K562 (cell line): ENCODE measurements around the gene PPM1M. TPM values are rescaled to one million over a fixed set of nuclear protein-coding genes. Genes with fewer than 3 reads are reported as not detected.

Experiments used
- ATAC-seq: fragments of 200-7000 bp; cut with Tn5 transposase; 3 replicates; pipeline ENCODE4 v1.9.1; 2020; ENCODE audit warnings: moderate library complexity
- BruUV-seq: library from RNA; stranded (reverse); fragments of 400-500 nt; replicated peaks from 2 replicates; lab custom pipeline; 2021; lab: Mats Ljungman, UMichigan
- CTCF ChIA-PET: fragments of 300-600 bp; formaldehyde crosslinking; extraction: SDS; loops from one replicate; lab custom pipeline; 2021; ENCODE audit warnings: low intra/inter-chr PET ratio; lab: Yijun Ruan, JAX
- POLR2A ChIA-PET: fragments of 300-600, 350-650 bp; sonication (Branson Sonifier 250); formaldehyde crosslinking; extraction: SDS; loops from one replicate; lab custom pipeline; 2021; ENCODE audit warnings: antibody characterized with exemption, inconsistent platforms; lab: Yijun Ruan, JAX
- DNase-seq, 4 experiments: peaks; one replicate each; pipeline versions ENCODE4 v3.0.0 to v3.0.0-alpha.2; 2011 to 2018; ENCODE audit warnings: low spot score in 3 of 4, mixed read lengths in 3 of 4; ENCODE audit errors: extremely low read depth in 1 of 4
- FAIRE-seq: peaks from 2 replicates; lab custom pipeline; 2011; peaks lifted over from hg19 to GRCh38; lab: Jason Lieb, UNC
- H2AFZ ChIP-seq: 2 replicates; pipeline ENCODE4 v1.6.0; 2011; ENCODE audit warnings: low read depth, low read length, control low read depth, inconsistent platforms
- H3K27ac ChIP-seq: fragments of 200-600 bp; 3 replicates; pipeline ENCODE4 v1.8.0; 2011; ENCODE audit warnings: low read depth, mild to moderate bottlenecking, control low read depth, inconsistent platforms, low read length, moderate library complexity, mixed read lengths; ENCODE audit errors: extremely low read depth
- H3K27me3 ChIP-seq, 2 experiments: fragments of 300-600 bp in 1 of 2; 2 replicates in 1 of 2; 3 replicates in 1 of 2; pipeline versions ENCODE4 v1.6.0 to v1.8.0; 2011; ENCODE audit warnings: inconsistent platforms in 2 of 2, low read length in 2 of 2, mild to moderate bottlenecking in 1 of 2, mixed read lengths in 1 of 2, moderate library complexity in 1 of 2; ENCODE audit not compliant: control insufficient read depth in 2 of 2, insufficient read depth in 2 of 2
- H3K36me3 ChIP-seq: fragments of 300-600 bp; 3 replicates; pipeline ENCODE4 v1.8.0; 2011; ENCODE audit warnings: mild to moderate bottlenecking, low read length, inconsistent platforms; ENCODE audit not compliant: control insufficient read depth, insufficient read depth
- H3K4me1 ChIP-seq, 2 experiments: fragments of 200-600 bp in 1 of 2; replicated peaks in 1 of 2; 2 replicates in 1 of 2; 3 replicates in 1 of 2; pipeline versions ENCODE4 v1.5.1 to v1.8.0; 2011; ENCODE audit warnings: inconsistent platforms in 2 of 2, low read length in 2 of 2, mild to moderate bottlenecking in 1 of 2, mixed read lengths in 1 of 2, moderate library complexity in 1 of 2; ENCODE audit not compliant: control insufficient read depth in 2 of 2, insufficient read depth in 2 of 2
- H3K4me2 ChIP-seq: 2 replicates; pipeline ENCODE4 v1.6.1; 2011; ENCODE audit warnings: low read length, control low read depth, inconsistent platforms, mixed read lengths; ENCODE audit not compliant: insufficient read depth
- H3K4me3 ChIP-seq: fragments of 200-600 bp; sonication (generic), shearing (Covaris generic); 2 replicates; pipeline ENCODE4 v1.5.1; 2016; ENCODE audit warnings: control low read depth, inconsistent platforms
- H3K79me2 ChIP-seq: fragments of 200-600 bp; 3 replicates; pipeline ENCODE4 v1.8.0; 2011; ENCODE audit warnings: low read length, inconsistent platforms; ENCODE audit not compliant: control insufficient read depth, insufficient read depth
- H3K9ac ChIP-seq, 2 experiments: 2 replicates each; pipeline versions ENCODE4 v1.6.0 to v1.6.1; 2011; ENCODE audit warnings: low read depth in 2 of 2, low read length in 2 of 2, control low read depth in 1 of 2, inconsistent platforms in 1 of 2, mild to moderate bottlenecking in 1 of 2, mixed read lengths in 1 of 2; ENCODE audit not compliant: insufficient read depth in 1 of 2
- H3K9me1 ChIP-seq: one replicate; pipeline ENCODE4 v1.6.0; 2011; ENCODE audit warnings: inconsistent platforms, mild to moderate bottlenecking, low read length, moderate library complexity; ENCODE audit not compliant: control insufficient read depth, insufficient read depth
- H3K9me3 ChIP-seq: replicated peaks from 2 replicates; pipeline ENCODE4 v1.5.1; 2011; ENCODE audit warnings: low read depth, low read length, inconsistent platforms; ENCODE audit not compliant: control insufficient read depth, insufficient read depth
- H4K20me1 ChIP-seq: replicated peaks from 2 replicates; pipeline ENCODE4 v1.6.1; 2011; ENCODE audit warnings: low read length, inconsistent platforms, mixed read lengths; ENCODE audit not compliant: control insufficient read depth, insufficient read depth
- C11orf30 ChIP-seq: fragments of 450-650 bp; IDR thresholded peaks from 2 replicates; pipeline ENCODE4 v1.6.1; 2016; ENCODE audit warnings: low read depth, mild to moderate bottlenecking
- E2F1 ChIP-seq: sonication (generic); formaldehyde crosslinking; IDR thresholded peaks from 2 replicates; pipeline ENCODE4 v1.8.1; 2023; ENCODE audit warnings: mild to moderate bottlenecking, missing genetic modification reagents, moderate library complexity
- EHMT2 ChIP-seq: fragments of 450-650 bp; IDR thresholded peaks from 2 replicates; pipeline ENCODE4 v1.6.1; 2018; ENCODE audit warnings: antibody characterized with exemption
- ELF1 ChIP-seq: fragments of 200-800 bp; sonication (Bioruptor generic); IDR thresholded peaks from 2 replicates; pipeline ENCODE4 v1.6.1; 2016; ENCODE audit warnings: missing genetic modification characterization, missing compliant biosample characterization
- ESRRA ChIP-seq: fragments of 450-650 bp; IDR thresholded peaks from 2 replicates; pipeline ENCODE4 v1.6.1; 2014; ENCODE audit warnings: low read depth, mild to moderate bottlenecking, moderate library complexity, borderline replicate concordance
- FOSL1 ChIP-seq: fragments of 200-800 bp; sonication (Bioruptor generic); conservative IDR thresholded peaks from 2 replicates; pipeline ENCODE4 v1.6.1; 2016; ENCODE audit warnings: missing genetic modification characterization, missing compliant biosample characterization
- KLF10 ChIP-seq: fragments of 250-450 bp; sonication (Bioruptor Pico); IDR thresholded peaks from 2 replicates; pipeline ENCODE4 v1.6.1; 2021; ENCODE audit warnings: matching md5 sums
- KLF13 ChIP-seq: fragments of 450-650 bp; IDR thresholded peaks from 2 replicates; pipeline ENCODE4 v1.6.1; 2016; ENCODE audit warnings: missing genetic modification characterization, low read depth, mild to moderate bottlenecking, missing compliant biosample characterization, moderate library complexity, borderline replicate concordance
- MAFF ChIP-seq: IDR thresholded peaks from 2 replicates; pipeline ENCODE4 v1.6.1; 2012; ENCODE audit warnings: low read length, improper control_type of control experiment
- NFIC ChIP-seq: fragments of 450-650 bp; IDR thresholded peaks from 2 replicates; pipeline ENCODE4 v1.6.1; 2017; ENCODE audit warnings: mild to moderate bottlenecking, inconsistent platforms
- NFIX ChIP-seq: fragments of 250-450 bp; sonication (Bioruptor Pico); IDR thresholded peaks from 2 replicates; pipeline ENCODE4 v1.4.0; 2020; ENCODE audit warnings: low read depth, mild to moderate bottlenecking, moderate library complexity
- NR0B1 ChIP-seq: fragments of 450-650 bp; IDR thresholded peaks from one replicate; pipeline ENCODE4 v1.6.1; 2018; ENCODE audit warnings: mild to moderate bottlenecking, moderate library complexity; ENCODE audit not compliant: partially characterized antibody
- NR2C2 ChIP-seq, 2 experiments: fragments of 200-800 bp in 1 of 2; sonication (Bioruptor generic) in 1 of 2; sonication (generic) in 1 of 2; formaldehyde crosslinking in 1 of 2; IDR thresholded peaks; 2 replicates each; pipeline versions ENCODE4 v1.6.1 to v1.8.0; 2016 to 2022; ENCODE audit warnings: mild to moderate bottlenecking in 1 of 2, missing compliant biosample characterization in 1 of 2, missing genetic modification characterization in 1 of 2, missing genetic modification reagents in 1 of 2
- NRF1 ChIP-seq, 2 experiments: fragments of 450-650 bp; IDR thresholded peaks in 1 of 2; conservative IDR thresholded peaks in 1 of 2; 2 replicates each; pipeline ENCODE4 v1.6.1; 2014; ENCODE audit warnings: mild to moderate bottlenecking in 2 of 2
- POLR2G ChIP-seq: fragments of 200-400 bp; formaldehyde crosslinking; IDR thresholded peaks from 2 replicates; pipeline ENCODE4 v1.6.1; 2017; ENCODE audit warnings: low read depth, mild to moderate bottlenecking, antibody characterized with exemption, low read length, moderate library complexity
- SREBF1 ChIP-seq: fragments of 150-350 bp; IDR thresholded peaks from 2 replicates; pipeline ENCODE4 v1.6.1; 2014; ENCODE audit warnings: antibody characterized with exemption, low read depth, low read length, borderline replicate concordance
- ZNF239 ChIP-seq: fragments of 250-450 bp; sonication (Bioruptor Pico); IDR thresholded peaks from 2 replicates; pipeline ENCODE4 v1.4.0; 2020; ENCODE audit warnings: mild to moderate bottlenecking
- ZNF311 ChIP-seq: fragments of 250-450 bp; sonication (Bioruptor Pico); IDR thresholded peaks from 2 replicates; pipeline ENCODE4 v1.4.0; 2020; ENCODE audit warnings: mild to moderate bottlenecking, moderate library complexity
- ZNF316 ChIP-seq: fragments of 450-650 bp; IDR thresholded peaks from 2 replicates; pipeline ENCODE4 v1.6.1; 2016
- ZNF668 ChIP-seq: fragments of 250-450 bp; sonication (Bioruptor Pico); IDR thresholded peaks from 2 replicates; pipeline ENCODE4 v1.8.0; 2022; ENCODE audit warnings: mild to moderate bottlenecking, inconsistent platforms
- WGBS: fragments of 100-300 bp; shearing (Covaris generic); methylation state at CpG from one replicate; pipeline ENCODE4 v1.1.6; 2016; ENCODE audit warnings: low coverage, mixed read lengths; ENCODE audit not compliant: insufficient coverage; ENCODE audit errors: missing lambda C conversion rate; 5-methylcytosine and 5-hydroxymethylcytosine counted together
- in situ Hi-C: fragments of 300-500 bp; cut with MboI; formaldehyde crosslinking; loops from 4 replicates; pipeline ENCODE4 v1.15.0; 2018; ENCODE audit warnings: inconsistent platforms, mixed read lengths
- intact Hi-C: fragments of 100-400 bp; cut with micrococcal nuclease; formaldehyde crosslinking; loops from 2 replicates; pipeline ENCODE4 v1.14.2; 2022
- polyA plus RNA-seq, 8 experiments: library from polyadenylated mRNA; depleted of rRNA in 4 of 8; stranded (reverse) in 5 of 8; unstranded in 3 of 8; fragments of >200 nt; fragmentation: Nextera tagmentation in 2 of 8; fragmentation: Illumina TruSeq in 1 of 8; extraction: Ambion mirVana in 2 of 8; extraction: Trizol in 1 of 8; gene quantifications; 2 replicates each; pipeline versions ENCODE4 v1.2.1 to v1.2.3, GENCODE V29; 2011 to 2014; ENCODE audit warnings: inconsistent platforms in 1 of 8, missing spikeins in 1 of 8
- total RNA-seq, 7 experiments: library from RNA; depleted of rRNA in 6 of 7; stranded (reverse); fragments of >200 nt in 6 of 7; fragmentation: Illumina TruSeq in 2 of 7; extraction: Trizol in 2 of 7; gene quantifications; 2 replicates each; pipeline versions ENCODE4 v1.2.1 to v1.2.3, GENCODE V29; 2011 to 2021; ENCODE audit warnings: low replicate concordance in 1 of 7

The PPM1M gene
- total and polyA plus RNA-seq, 9 of the 15 experiments (the other 6 are each of a cell fraction or from before 2014, with no cell fraction given), result 1.4 to 9.2 (median 4.4) TPM

GRCh38 chr3:52240886-52241370 is 4.6 kb upstream of the PPM1M start:
- in situ Hi-C loops (no loop called here), intact Hi-C loops (loop anchor here (1.0 kb wide), 1 partner anchor 37 kb away; the partner anchor contains the start of gene WDR82)
- POLR2A ChIA-PET, result interaction anchor here (0.7 to 1.4 kb wide), 10 partner anchors 8 to 340 kb away, joined by 3 to 10 read pairs (median 4); partner anchors contain the start of gene WDR82
- peaks cover 44 to 46% of the 10 kb centered on the region in 2 experiments for H3K4me1 ChIP-seq
- FAIRE-seq, result no peak
- no peak for DNase-seq
- peaks cover 3% of the 10 kb centered on the region; the same call in 1 of the 3 replicates for H3K36me3 ChIP-seq
- peaks cover 45% of the 10 kb centered on the region for H3K79me2 ChIP-seq
- no peaks in the 10 kb centered on the region for H3K9me3 ChIP-seq
- 42% methylated on average over 4 of the region's 4 CpGs for WGBS
- CTCF ChIA-PET, result interaction anchor here (0.5 kb wide), 1 partner anchor 145 kb away, joined by 3 read pairs; no protein-coding TSS in a partner anchor
- H3K9me1 ChIP-seq, result no peaks in the 10 kb centered on the region
- peak overlapping the region in 1 of 2 experiments; percentile 77; a peak in 1 of 4 replicates for H3K9ac ChIP-seq
- ATAC-seq, result no peak
- no TSS peak for BruUV-seq
- H3K4me2 ChIP-seq, result peak overlapping the region; percentile 98; the same call in 1 of the 2 replicates
- TF ChIP-seq ESRRA (0 out of 2 replicates have a peak, but pooled peaks have one; percentile 2), NR2C2 (CRISPR knock-in tag; IDR thresholded peaks at IDR 0.05) (no peak), NR2C2 (tag; IDR thresholded peaks at IDR 0.05) (peak; percentile 7; the same call in 1 of the 2 replicates), NR0B1 (no peak), ELF1 (tag) (0 out of 2 replicates have a peak, but pooled peaks have one; percentile 21), E2F1 (CRISPR knock-in tag) (no peak), FOSL1 (tag) (0 out of 2 replicates have a peak, but pooled peaks have one; percentile 1), EHMT2 (no peak), NRF1 (conservative IDR thresholded peaks at IDR 0.05 in 1 of 2, IDR thresholded peaks at IDR 0.05 in 1 of 2) (peak in 1 of 2 experiments; percentile 3; a peak in 1 of 4 replicates), SREBF1 (no peak), ZNF316 (peak; percentile 36; the same call in 1 of the 2 replicates), ZNF668 (CRISPR knock-in tag) (peak; percentile 49; the same call in 1 of the 2 replicates), NFIX (CRISPR knock-in tag) (peak; percentile 69; the same call in 1 of the 2 replicates), KLF10 (CRISPR knock-in tag) (no peak), C11orf30 (peak; percentile 65; the same call in 1 of the 2 replicates), POLR2G (no peak), MAFF (0 out of 2 replicates have a peak, but pooled peaks have one; percentile 3), ZNF311 (CRISPR knock-in tag) (0 out of 2 replicates have a peak, but pooled peaks have one; percentile 19), NFIC (peak; percentile 95), ZNF239 (CRISPR knock-in tag) (no peak), KLF13 (tag) (no peak)
- H2AFZ ChIP-seq, result no peak overlapping the region
- no peaks in the 10 kb centered on the region for H3K27me3 ChIP-seq
- no peak overlapping the region for H3K4me3 ChIP-seq
- no peak overlapping the region; the same call in 1 of the 3 replicates for H3K27ac ChIP-seq
- no peaks in the 10 kb centered on the region for H4K20me1 ChIP-seq
